SK-MEL-5 (cell line): ENCODE data around the gene IRS2. TPM values are rescaled to one million over a fixed set of nuclear protein-coding genes. Genes with fewer than 3 reads are reported as not detected.
"Not testable (repeated sequence)": the region's sequence is repeated elsewhere in the genome, so short reads cannot be mapped to it uniquely, and the experiment has no call there.

Experiments used
- DNase-seq: peaks from one replicate; pipeline ENCODE4 v3.0.0-alpha.2; 2016; ENCODE audit warnings: low read depth, low spot score
- in situ Hi-C: cut with HindIII; loops from 2 replicates; pipeline ENCODE4 v1.10.0; 2016; ENCODE audit warnings: low sequenced_read_pairs, high pct_unique_total_duplicates, low pct_unique_long_range_greater_than_20kb
- total RNA-seq: library from RNA; depleted of rRNA; stranded (reverse); fragments of >200 nt; shearing (Covaris generic); gene quantifications from 2 replicates; pipeline ENCODE4 v1.2.3, GENCODE V29; 2014

IRS2 gene
- total RNA-seq, 1 experiment from 2014 or later = 18.1 TPM

- in situ Hi-C loops = no loop called here
- DNase-seq = no peak
These were observed 37.7 kb downstream of the IRS2 start for GRCh38 chr13:109748677-109749076.

GRCh38 chr13:109747524-109747923, 38.9 kb downstream of the IRS2 start:
- in situ Hi-C loops = no loop called here
- DNase-seq = peak; percentile 65

- DNase-seq = no peak
- in situ Hi-C loops = no loop called here
These were observed 40.0 kb downstream of the IRS2 start for GRCh38 chr13:109746364-109746763.

GRCh38 chr13:109745702-109746101, 40.7 kb downstream of the IRS2 start:
- no peak for DNase-seq
- in situ Hi-C loops = no loop called here

GRCh38 chr13:109745060-109745459, 41.3 kb downstream of the IRS2 start:
- no peak for DNase-seq
- in situ Hi-C loops = no loop called here

- DNase-seq = no peak
- in situ Hi-C loops = no loop called here
These were observed 41.8 kb downstream of the IRS2 start for GRCh38 chr13:109744512-109745051.

GRCh38 chr13:109743706-109744453, 42.5 kb downstream of the IRS2 start:
- DNase-seq = no peak
- in situ Hi-C loops = no loop called here

- no peak for DNase-seq
- in situ Hi-C loops = no loop called here
These were observed 44.4 kb downstream of the IRS2 start for GRCh38 chr13:109741966-109742365.

- in situ Hi-C loops = no loop called here
- DNase-seq = no peak
These were observed 45.7 kb downstream of the IRS2 start for GRCh38 chr13:109740721-109741120.

GRCh38 chr13:109740121-109740520, 46.3 kb downstream of the IRS2 start:
- no peak for DNase-seq
- in situ Hi-C loops = no loop called here

GRCh38 chr13:109738298-109738746, 48.1 kb downstream of the IRS2 start:
- in situ Hi-C loops = no loop called here
- DNase-seq = no peak

- in situ Hi-C loops = no loop called here
- DNase-seq = no peak
These were observed 48.8 kb downstream of the IRS2 start for GRCh38 chr13:109737606-109738005.

- no peak for DNase-seq
- in situ Hi-C loops = no loop called here
These were observed 49.3 kb downstream of the IRS2 start for GRCh38 chr13:109737046-109737573.

GRCh38 chr13:109735436-109735966, 50.9 kb downstream of the IRS2 start:
- no peak for DNase-seq
- in situ Hi-C loops = no loop called here

- DNase-seq = no peak
- in situ Hi-C loops = no loop called here
These were observed 52.2 kb downstream of the IRS2 start for GRCh38 chr13:109734002-109734785.

GRCh38 chr13:109733550-109733949, 52.8 kb downstream of the IRS2 start:
- in situ Hi-C loops = no loop called here

GRCh38 chr13:109732470-109733170, 53.8 kb downstream of the IRS2 start:
- in situ Hi-C loops, DNase-seq: not testable (repeated sequence)

More at GRCh38 chr13:109733550-109733949, 52.8 kb downstream of the IRS2 start:
- no peak for DNase-seq
